Measurements from ENCODE around the gene PSMF1. TPM values are rescaled to one million over a fixed set of nuclear protein-coding genes. Genes with fewer than 3 reads are reported as not detected.

The PSMF1 gene
- total and polyA plus RNA-seq, 2 of the 13 experiments (the other 11 are each of a cell fraction or from before 2014, with no cell fraction given): 82.5 to 86.0 TPM

- TF ChIP-seq RERE (CRISPR knock-in tag; IDR thresholded peaks at IDR 0.05; ENCODE audit: low read depth) (no peak), LRRFIP1 (CRISPR knock-in tag; conservative IDR thresholded peaks at IDR 0.05) (no peak; the same call in 1 of the 2 replicates), ZNF326 (CRISPR knock-in tag; IDR thresholded peaks at IDR 0.05; ENCODE audit: borderline replicate concordance) (no peak), CHCHD3 (CRISPR knock-in tag; IDR thresholded peaks at IDR 0.05) (no peak), ATF5 (CRISPR knock-in tag; IDR thresholded peaks at IDR 0.05; ENCODE audit: low read depth) (no peak), IKZF5 (CRISPR knock-in tag; IDR thresholded peaks at IDR 0.05) (peak; percentile 35; the same call in 1 of the 2 replicates), CBX1 (IDR thresholded peaks at IDR 0.05; ENCODE audit: low read depth) (no peak), ELF3 (CRISPR knock-in tag; IDR thresholded peaks at IDR 0.05) (peak; percentile 93), PITX1 (CRISPR knock-in tag; IDR thresholded peaks at IDR 0.05) (peak; percentile 46; the same call in 1 of the 2 replicates), ZNF530 (CRISPR knock-in tag; IDR thresholded peaks at IDR 0.05; ENCODE audit: low read depth) (no peak)
- TF ChIP-seq, protein P1, sequence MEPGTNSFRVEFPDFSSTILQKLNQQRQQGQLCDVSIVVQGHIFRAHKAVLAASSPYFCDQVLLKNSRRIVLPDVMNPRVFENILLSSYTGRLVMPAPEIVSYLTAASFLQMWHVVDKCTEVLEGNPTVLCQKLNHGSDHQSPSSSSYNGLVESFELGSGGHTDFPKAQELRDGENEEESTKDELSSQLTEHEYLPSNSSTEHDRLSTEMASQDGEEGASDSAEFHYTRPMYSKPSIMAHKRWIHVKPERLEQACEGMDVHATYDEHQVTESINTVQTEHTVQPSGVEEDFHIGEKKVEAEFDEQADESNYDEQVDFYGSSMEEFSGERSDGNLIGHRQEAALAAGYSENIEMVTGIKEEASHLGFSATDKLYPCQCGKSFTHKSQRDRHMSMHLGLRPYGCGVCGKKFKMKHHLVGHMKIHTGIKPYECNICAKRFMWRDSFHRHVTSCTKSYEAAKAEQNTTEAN (CRISPR knock-in tag; conservative IDR thresholded peaks at IDR 0.05): no peak
- TF ChIP-seq, protein P2, sequence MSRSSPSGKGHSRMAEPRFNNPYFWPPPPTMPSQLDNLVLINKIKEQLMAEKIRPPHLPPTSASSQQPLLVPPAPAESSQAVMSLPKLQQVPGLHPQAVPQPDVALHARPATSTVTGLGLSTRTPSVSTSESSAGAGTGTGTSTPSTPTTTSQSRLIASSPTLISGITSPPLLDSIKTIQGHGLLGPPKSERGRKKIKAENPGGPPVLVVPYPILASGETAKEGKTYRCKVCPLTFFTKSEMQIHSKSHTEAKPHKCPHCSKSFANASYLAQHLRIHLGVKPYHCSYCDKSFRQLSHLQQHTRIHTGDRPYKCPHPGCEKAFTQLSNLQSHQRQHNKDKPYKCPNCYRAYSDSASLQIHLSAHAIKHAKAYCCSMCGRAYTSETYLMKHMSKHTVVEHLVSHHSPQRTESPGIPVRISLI (CRISPR knock-in tag; IDR thresholded peaks at IDR 0.05; ENCODE audit: borderline replicate concordance): no peak
- TF ChIP-seq, protein P3, sequence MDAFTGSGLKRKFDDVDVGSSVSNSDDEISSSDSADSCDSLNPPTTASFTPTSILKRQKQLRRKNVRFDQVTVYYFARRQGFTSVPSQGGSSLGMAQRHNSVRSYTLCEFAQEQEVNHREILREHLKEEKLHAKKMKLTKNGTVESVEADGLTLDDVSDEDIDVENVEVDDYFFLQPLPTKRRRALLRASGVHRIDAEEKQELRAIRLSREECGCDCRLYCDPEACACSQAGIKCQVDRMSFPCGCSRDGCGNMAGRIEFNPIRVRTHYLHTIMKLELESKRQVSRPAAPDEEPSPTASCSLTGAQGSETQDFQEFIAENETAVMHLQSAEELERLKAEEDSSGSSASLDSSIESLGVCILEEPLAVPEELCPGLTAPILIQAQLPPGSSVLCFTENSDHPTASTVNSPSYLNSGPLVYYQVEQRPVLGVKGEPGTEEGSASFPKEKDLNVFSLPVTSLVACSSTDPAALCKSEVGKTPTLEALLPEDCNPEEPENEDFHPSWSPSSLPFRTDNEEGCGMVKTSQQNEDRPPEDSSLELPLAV (CRISPR knock-in tag; conservative IDR thresholded peaks at IDR 0.05; ENCODE audit: low read depth): no peak
These were observed 94.4 kb downstream of the PSMF1 start (continued) for GRCh38 chr20:1212607-1213396.
